ENCODE results near the gene PPP1R12B. TPM values are rescaled to one million over a fixed set of nuclear protein-coding genes. Genes with fewer than 3 reads are reported as not detected.
"Not testable (repeated sequence)": the region's sequence is repeated elsewhere in the genome, so short reads cannot be mapped to it uniquely, and the experiment has no call there.

Gene PPP1R12B
- total RNA-seq, 4 donors from 2014 or later = 68.1 to 153 (median 116) TPM

GRCh38 chr1:202603435-202603834 is 254.9 kb downstream of the PPP1R12B start:
- Histone ChIP-seq H3K36me3 (peaks cover 0 to 50% (median 0%) of the 10 kb centered on the region in 3 donors), H3K9me3 (no peaks in the 10 kb centered on the region), H3K4me3 (no peak overlapping the region), H3K4me1 (peaks cover 0 to 7% (median 2%) of the 10 kb centered on the region in 4 donors), H3K27ac (no peak overlapping the region), H3K27me3 (no peaks in the 10 kb centered on the region)
- no peak for DNase-seq (ENCODE audit: low spot score in 2 of 2)
- TF ChIP-seq EP300 (IDR thresholded peaks at IDR 0.05) = no peak
- no peak for TF ChIP-seq CTCF (IDR thresholded peaks at IDR 0.05)
- no peak for TF ChIP-seq POLR2A (IDR thresholded peaks at IDR 0.05)
- WGBS, 2 donors = 77 to 91% methylated on average over 2 of the region's 2 CpGs

GRCh38 chr1:202605515-202605914 is 257.0 kb downstream of the PPP1R12B start:
- TF ChIP-seq POLR2A (IDR thresholded peaks at IDR 0.05) (no peak), CTCF (IDR thresholded peaks at IDR 0.05) (no peak), EP300 (IDR thresholded peaks at IDR 0.05) (no peak)
- H3K36me3 ChIP-seq = peaks cover 0 to 50% (median 0%) of the 10 kb centered on the region in 3 donors
- WGBS, 2 donors = 70 to 75% methylated on average over 5 of the region's 5 CpGs
- no peaks in the 10 kb centered on the region for H3K27me3 ChIP-seq
- no peaks in the 10 kb centered on the region for H3K4me1 ChIP-seq
- no peak overlapping the region for H3K4me3 ChIP-seq
- no peaks in the 10 kb centered on the region for H3K9me3 ChIP-seq
- H3K27ac ChIP-seq = no peak overlapping the region
- DNase-seq (ENCODE audit: low spot score in 2 of 2) = no peak

- not testable (repeated sequence) for H3K27me3 ChIP-seq
These were observed 263.5 kb downstream of the PPP1R12B start for GRCh38 chr1:202612036-202612435.

GRCh38 chr1:202613571-202613970 is 265.1 kb downstream of the PPP1R12B start:
- Histone ChIP-seq H3K9me3 (no peaks in the 10 kb centered on the region), H3K4me1 (peaks cover 0 to 20% (median 16%) of the 10 kb centered on the region in 4 donors), H3K27me3 (no peaks in the 10 kb centered on the region), H3K27ac (no peak overlapping the region), H3K4me3 (no peak overlapping the region), H3K36me3 (no peaks in the 10 kb centered on the region)
- WGBS, 2 donors = 84 to 90% methylated on average over 4 of the region's 4 CpGs
- DNase-seq (ENCODE audit: low spot score in 2 of 2) = no peak
- TF ChIP-seq POLR2A (IDR thresholded peaks at IDR 0.05) (no peak), EP300 (IDR thresholded peaks at IDR 0.05) (no peak)

More at GRCh38 chr1:202612036-202612435, 263.5 kb downstream of the PPP1R12B start:
- not testable (repeated sequence) for H3K36me3 ChIP-seq; H3K4me3 ChIP-seq; H3K9me3 ChIP-seq; DNase-seq (ENCODE audit: low spot score in 2 of 2); H3K27ac ChIP-seq
- peaks cover 0 to 17% (median 16%) of the 10 kb centered on the region in 4 donors for H3K4me1 ChIP-seq
- WGBS, 2 donors = 98 to 99% methylated on average over 3 of the region's 3 CpGs

- peaks cover 0 to 21% (median 16%) of the 10 kb centered on the region in 4 donors for H3K4me1 ChIP-seq
- H3K27me3 ChIP-seq; H3K27ac ChIP-seq; H3K36me3 ChIP-seq; DNase-seq (ENCODE audit: low spot score in 2 of 2); H3K9me3 ChIP-seq; H3K4me3 ChIP-seq: not testable (repeated sequence)
- WGBS, 2 donors = 77 to 79% methylated on average over 11 of the region's 11 CpGs
These were observed 266.1 kb downstream of the PPP1R12B start for GRCh38 chr1:202614363-202615207.

- not testable (repeated sequence) for H3K36me3 ChIP-seq; H3K4me3 ChIP-seq; DNase-seq (ENCODE audit: low spot score in 2 of 2); H3K27ac ChIP-seq; H3K27me3 ChIP-seq; H3K9me3 ChIP-seq
- peaks cover 0 to 21% (median 16%) of the 10 kb centered on the region in 4 donors for H3K4me1 ChIP-seq
- WGBS, 2 donors = 50 to 70% methylated on average over 1 of the region's 1 CpG
These were observed 266.7 kb downstream of the PPP1R12B start for GRCh38 chr1:202615208-202615500.

- Histone ChIP-seq H3K27me3 (no peaks in the 10 kb centered on the region), H3K27ac (no peak overlapping the region), H3K36me3 (no peaks in the 10 kb centered on the region), H3K9me3 (no peaks in the 10 kb centered on the region), H3K4me3 (no peak overlapping the region), H3K4me1 (peaks cover 0 to 21% (median 16%) of the 10 kb centered on the region in 4 donors)
- 17 to 27% methylated on average over 11 of the region's 11 CpGs for WGBS, 2 donors
- TF ChIP-seq CTCF (IDR thresholded peaks at IDR 0.05) = no peak
- TF ChIP-seq EP300 (IDR thresholded peaks at IDR 0.05) = peak in 1 of 2 donors; percentile 62
- no peak for TF ChIP-seq POLR2A (IDR thresholded peaks at IDR 0.05)
- no peak for DNase-seq (ENCODE audit: low spot score in 2 of 2)
These were observed 267.2 kb downstream of the PPP1R12B start for GRCh38 chr1:202615501-202616354.
